NCI-H2196 (cell line): Measurements from ENCODE around the gene ARHGEF10L.

Experiments
- DNase-seq: peaks from one replicate; lab custom pipeline; 2025; ENCODE audit not compliant: unreplicated experiment; lab: John Stamatoyannopoulos, UW

Gene ARHGEF10L

DNA sequence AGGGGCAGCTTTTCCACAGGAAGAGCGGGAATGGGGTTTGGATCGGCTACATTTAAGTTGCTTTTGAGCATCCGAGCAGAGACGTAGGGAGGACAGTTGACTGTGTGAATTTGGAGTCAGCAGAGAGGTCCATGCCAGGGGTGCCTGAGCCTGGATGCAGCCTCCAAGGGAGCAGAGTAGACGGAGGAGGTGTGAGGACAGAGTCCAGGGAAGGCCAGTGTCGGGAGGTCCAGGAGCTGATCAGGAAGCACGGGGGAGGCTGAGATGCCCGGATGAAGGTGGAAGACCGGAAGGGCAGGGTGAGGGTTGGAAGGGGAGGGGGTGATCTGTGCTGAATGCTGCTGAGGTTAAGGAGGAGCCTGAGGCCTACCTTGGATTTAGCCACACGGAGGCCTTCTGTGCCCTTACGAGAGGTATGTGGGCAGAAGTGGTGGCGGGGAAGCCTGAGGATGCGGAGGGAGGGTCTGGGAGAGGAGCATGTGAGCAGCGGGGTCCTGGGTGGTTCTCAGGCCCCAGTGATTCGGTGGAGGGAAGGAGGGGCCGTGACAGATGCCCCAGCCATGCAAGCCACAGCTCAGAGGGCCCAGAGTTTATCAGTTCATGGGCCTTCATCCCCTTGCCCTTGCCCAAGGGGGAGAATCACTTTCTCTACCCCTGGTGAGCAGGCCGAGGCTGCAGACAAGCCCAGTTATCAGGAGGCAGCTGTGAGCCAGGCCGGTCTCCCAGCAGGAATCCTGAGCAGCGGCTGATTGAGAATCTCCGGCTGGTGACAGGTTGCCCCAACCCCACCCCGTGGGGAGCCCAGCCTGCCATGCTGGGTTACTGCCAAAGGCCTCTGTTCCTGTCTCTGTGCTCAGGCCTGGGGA is 161.7 kb downstream of the ARHGEF10L start:
- no peak for DNase-seq

DNA sequence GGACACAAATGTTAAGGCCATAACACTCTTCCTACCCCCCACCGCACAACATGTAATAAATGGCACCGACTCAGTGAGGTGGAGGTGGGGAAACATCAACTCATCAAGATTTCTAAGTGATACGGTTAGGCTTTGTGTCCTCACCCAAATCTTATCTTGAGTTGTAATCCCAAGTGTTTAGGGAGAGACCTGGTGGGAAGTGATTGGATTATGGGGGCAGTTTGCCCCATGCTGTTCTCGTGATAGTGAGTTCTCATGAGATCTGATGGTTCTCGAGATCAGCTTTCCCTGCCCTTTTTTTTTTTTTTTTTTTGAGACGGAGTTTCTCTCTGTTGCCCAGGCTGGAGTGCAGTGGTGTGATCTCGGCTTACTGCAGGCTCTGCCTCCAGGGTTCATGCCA is 164.7 kb downstream of the ARHGEF10L start:
- DNase-seq, result no peak

DNA sequence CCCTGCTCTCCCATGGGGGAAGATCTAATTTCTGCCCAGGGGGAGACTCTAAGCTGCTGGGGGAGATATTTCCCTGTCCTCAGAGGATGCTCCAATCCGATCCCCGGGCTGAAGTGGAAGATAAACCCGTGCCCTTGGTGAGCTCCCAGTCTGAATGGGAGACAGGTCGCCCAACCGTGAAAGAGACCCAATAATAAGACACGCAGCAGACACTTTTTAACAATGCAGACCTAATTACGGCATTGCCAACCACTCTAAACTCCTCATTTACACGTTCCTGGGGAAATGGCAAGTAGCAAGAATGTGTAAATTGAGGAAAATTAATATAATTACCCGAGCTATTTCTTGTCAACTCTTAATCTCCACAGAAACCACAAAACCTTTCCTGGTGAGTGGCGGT is 166.9 kb downstream of the ARHGEF10L start:
- no peak for DNase-seq

DNA sequence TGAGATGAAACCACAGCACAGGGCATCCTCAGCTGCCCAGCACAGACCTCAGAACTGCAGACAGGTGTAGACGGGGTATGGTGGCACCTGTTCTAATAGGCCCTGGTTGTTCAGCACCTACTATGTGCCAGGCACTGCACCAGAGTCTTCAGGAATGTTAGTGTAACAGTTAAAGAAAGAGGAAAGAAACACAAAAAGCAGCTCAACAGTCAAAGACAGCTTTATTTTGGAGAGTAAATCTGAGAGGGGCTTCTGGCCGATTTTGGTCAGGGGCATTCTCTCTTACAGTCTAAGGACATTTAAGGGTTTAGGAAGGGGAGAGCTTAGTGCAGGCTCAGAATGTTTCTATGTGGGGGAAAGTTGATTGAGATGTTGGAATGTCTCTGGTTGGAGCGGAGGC is 170.5 kb downstream of the ARHGEF10L start:
- no peak for DNase-seq

- DNase-seq, result no peak
Measured at GRCh38 chr1:17710889-17711576, 171.5 kb downstream of the ARHGEF10L start.

GRCh38 chr1:17711577-17711910 is 172.0 kb downstream of the ARHGEF10L start:
- no peak for DNase-seq

DNA sequence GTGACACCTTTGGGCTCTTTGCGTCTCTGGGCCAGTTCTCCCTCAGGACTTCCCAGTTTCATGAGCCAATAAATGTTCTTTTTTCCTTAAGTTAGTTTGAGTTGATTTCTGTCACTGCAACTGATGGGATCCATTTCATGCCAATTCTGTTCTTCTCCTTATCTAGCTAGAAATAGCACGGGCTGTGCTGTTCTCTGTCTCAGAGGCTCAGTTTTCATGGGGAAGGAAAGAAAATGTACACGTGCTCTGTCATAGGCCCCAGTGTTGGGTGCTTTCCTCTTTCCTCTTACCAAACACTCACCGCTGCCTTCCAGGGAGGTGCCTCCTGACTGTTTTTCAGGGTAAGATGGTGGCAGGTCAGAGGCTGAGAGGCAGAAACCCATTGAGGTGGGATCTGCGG is 172.4 kb downstream of the ARHGEF10L start:
- no peak for DNase-seq

- no peak for DNase-seq
Measured at GRCh38 chr1:17713993-17714392, 174.5 kb downstream of the ARHGEF10L start.

DNA sequence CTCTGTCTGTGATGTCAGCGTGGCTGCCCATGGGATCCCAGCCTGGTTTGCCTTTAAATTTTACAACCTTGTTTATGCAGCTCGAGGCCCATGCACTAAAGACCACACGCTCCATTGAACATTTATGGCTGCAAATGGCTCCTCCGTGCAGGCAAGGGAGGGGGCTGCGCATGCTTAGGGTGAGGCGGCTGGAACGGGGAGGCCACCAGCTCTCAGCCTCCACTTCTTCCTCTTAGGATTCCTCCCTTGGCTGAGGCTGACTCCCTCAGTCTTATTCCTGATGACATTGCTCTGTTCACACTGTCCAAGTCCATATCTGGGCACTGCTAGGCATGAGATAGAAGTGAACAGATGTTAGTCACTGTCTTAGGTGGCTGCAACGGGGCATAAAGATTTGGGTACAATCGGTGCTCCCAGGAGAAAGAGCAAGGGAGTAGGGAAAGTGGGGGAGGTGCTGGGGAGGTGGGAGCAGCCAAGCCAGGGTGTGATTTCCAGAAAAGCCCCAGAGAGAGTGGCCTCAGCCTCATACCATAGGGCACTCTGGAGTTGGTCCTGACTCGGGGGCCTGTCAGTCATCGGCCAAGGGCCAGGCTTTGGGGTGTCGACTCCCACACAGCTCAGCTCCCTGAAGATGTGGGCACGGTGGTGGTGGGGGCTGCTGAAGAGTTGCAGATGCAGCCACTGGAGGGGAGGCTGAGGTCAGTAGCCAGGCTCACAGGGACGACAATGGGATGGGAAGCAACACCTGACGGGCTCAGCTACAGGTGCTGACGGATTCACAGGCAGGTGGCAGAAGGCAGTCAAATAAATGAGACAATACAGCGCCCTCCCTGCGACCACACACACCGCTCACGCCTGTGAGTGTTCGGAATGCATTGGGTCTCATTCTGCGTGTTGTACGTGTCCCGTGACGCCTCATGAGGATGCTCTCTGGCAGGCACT is 178.4 kb downstream of the ARHGEF10L start:
- no peak for DNase-seq

GRCh38 chr1:17719874-17720273 is 180.4 kb downstream of the ARHGEF10L start:
- no peak for DNase-seq

DNA sequence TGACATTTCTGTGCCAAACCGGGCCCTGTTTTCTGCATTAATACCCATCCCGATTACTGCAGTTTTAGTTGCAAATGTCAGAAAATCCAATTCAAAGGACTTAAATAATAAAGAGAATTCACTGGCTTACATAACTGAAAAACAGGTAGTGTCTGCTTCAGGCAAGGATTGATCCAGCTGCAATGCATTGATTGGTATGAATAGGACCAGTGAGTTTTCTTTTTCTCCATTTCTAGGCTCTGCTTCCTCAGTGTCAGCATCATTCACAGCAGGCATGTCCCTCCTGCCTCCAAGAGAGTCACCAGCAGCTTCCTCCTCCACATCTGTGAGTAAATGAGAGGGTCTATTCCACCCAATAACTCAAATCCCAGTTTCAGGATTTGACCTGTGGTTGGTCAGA is 181.9 kb downstream of the ARHGEF10L start:
- no peak for DNase-seq

- DNase-seq, result no peak
Measured at GRCh38 chr1:17723684-17724083, 184.2 kb downstream of the ARHGEF10L start.

GRCh38 chr1:17724150-17724549 is 184.7 kb downstream of the ARHGEF10L start:
- DNase-seq, result no peak

GRCh38 chr1:17725084-17725719 is 185.7 kb downstream of the ARHGEF10L start:
- no peak for DNase-seq

GRCh38 chr1:17725811-17726582 is 186.5 kb downstream of the ARHGEF10L start:
- DNase-seq, result no peak

- DNase-seq, result no peak
Measured at GRCh38 chr1:17728123-17728712, 188.7 kb downstream of the ARHGEF10L start.

DNA sequence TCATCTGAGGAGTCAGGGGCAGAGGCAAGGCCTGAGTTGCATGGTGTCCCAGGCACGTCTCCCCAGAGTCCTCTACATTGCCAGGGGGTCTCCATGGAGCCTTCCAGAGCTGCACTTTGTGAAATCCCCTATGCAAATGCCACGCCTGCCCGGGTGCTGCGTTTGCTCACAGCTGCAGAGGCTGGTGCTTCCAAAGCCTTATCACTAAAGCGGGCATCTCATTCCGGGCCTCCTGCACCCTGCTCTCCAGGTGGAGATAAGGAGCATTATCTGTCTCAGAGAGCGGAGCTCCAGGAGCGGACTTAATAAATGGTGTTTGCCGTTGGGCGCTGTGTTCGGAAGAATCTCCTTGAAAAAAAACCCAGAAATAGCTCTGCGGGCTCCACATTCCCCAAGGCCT is 189.8 kb downstream of the ARHGEF10L start:
- DNase-seq, result no peak

- DNase-seq, result no peak
Measured at GRCh38 chr1:17729909-17730308, 190.4 kb downstream of the ARHGEF10L start.

GRCh38 chr1:17731460-17731859 is 192.0 kb downstream of the ARHGEF10L start:
- no peak for DNase-seq

DNA sequence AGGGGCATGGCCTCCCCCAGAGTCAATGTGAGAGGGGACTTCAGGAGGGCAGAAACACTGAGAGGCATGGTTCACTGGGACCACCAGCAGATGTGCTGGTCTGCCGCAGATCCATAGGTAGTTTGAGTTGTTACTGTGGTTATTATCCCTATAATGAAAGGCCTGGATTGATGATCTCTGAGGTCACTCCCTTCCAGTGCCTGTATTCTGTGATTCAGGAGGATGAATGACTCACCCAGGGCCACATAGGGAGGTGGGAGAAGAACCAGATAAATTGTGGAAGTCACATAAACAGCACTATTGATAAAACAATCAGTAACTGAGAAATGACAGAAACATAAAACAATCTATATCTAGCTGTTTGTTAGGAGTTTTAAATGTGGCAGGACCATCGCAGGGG is 193.0 kb downstream of the ARHGEF10L start:
- no peak for DNase-seq
